ENCODE data around the gene TSPAN17. TPM values are rescaled to one million over a fixed set of nuclear protein-coding genes. Genes with fewer than 3 reads are reported as not detected.

Gene TSPAN17
- polyA plus RNA-seq, 2 of the 4 experiments (the other 2 are of a cell fraction), result 35.6 to 47.4 TPM

DNA sequence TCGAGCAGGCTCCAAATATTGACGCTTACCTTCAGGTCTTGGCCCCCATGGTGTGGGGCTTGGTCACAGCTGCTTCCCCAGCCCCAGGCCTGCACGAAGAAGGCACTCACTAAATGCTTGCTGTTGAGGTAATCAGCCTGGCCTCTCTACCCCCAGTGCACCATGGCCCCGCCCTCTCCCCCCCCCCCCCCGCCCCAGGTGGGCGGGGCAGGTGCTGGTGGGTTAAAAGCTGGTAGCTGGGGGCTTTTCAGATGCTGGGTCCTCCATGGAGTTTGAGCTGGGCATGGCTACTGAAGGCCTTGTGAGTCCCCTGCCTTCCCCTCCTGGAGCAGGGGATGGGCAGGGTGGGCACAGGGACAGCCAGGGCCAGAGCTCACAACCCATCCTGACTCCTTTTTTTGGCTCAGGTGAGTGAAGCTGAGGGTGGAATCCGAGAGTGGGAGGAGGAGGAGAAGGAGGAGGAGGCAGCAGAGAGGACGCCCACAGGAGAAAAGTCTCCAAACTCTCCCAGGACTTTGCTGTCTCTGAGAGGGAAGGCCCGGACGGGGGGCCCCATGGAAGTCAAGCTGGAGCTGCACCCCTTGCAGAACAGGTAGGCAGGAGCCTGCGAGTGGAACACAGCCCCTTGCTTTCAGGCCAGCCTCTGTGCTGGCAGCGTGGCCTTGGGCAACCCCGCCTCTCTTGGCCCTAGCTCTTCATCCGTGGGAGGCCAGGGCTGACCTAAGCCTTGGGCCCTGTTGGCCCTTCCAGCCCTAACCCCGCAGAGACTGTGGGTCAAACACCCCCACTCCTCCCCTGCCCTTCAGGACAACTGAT, 4.4 kb upstream of the TSPAN17 start:
- CTCF ChIA-PET, result interaction anchor here (1.6 kb wide), 1 partner anchor 227 kb away, joined by 5 read pairs; the partner anchor contains the start of gene CLTB
- Histone ChIP-seq H3K4me1 (peaks cover 6% of the 10 kb centered on the region; the same call in 2 of the 3 replicates), H3K4me3 (no peak overlapping the region), H3K27ac (no peak overlapping the region), H3K4me2 (no peak overlapping the region), H3K9me3 (no peaks in the 10 kb centered on the region)
- 66% methylated on average over 11 of the region's 15 CpGs for WGBS (ENCODE audit: missing lambda C conversion rate)
- ATAC-seq (no peak), DNase-seq (ENCODE audit: low read depth in 1 of 2, low spot score in 1 of 2) (no peak), FAIRE-seq (no peak)
- TF ChIP-seq FOSB (CRISPR knock-in tag; IDR thresholded peaks at IDR 0.05) (no peak), NR3C1 (IDR thresholded peaks at IDR 0.05) (no peak), HDAC2 (IDR thresholded peaks at IDR 0.05) (no peak), ZSCAN20 (CRISPR knock-in tag; IDR thresholded peaks at IDR 0.05) (no peak)
- TF ChIP-seq, protein P1, sequence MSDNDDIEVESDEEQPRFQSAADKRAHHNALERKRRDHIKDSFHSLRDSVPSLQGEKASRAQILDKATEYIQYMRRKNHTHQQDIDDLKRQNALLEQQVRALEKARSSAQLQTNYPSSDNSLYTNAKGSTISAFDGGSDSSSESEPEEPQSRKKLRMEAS (IDR thresholded peaks at IDR 0.05), result no peak
- TF ChIP-seq, protein P2, sequence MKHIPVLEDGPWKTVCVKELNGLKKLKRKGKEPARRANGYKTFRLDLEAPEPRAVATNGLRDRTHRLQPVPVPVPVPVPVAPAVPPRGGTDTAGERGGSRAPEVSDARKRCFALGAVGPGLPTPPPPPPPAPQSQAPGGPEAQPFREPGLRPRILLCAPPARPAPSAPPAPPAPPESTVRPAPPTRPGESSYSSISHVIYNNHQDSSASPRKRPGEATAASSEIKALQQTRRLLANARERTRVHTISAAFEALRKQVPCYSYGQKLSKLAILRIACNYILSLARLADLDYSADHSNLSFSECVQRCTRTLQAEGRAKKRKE (CRISPR knock-in tag; IDR thresholded peaks at IDR 0.05; ENCODE audit: low read depth), result no peak
- TF ChIP-seq, protein P3, sequence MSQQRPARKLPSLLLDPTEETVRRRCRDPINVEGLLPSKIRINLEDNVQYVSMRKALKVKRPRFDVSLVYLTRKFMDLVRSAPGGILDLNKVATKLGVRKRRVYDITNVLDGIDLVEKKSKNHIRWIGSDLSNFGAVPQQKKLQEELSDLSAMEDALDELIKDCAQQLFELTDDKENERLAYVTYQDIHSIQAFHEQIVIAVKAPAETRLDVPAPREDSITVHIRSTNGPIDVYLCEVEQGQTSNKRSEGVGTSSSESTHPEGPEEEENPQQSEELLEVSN (IDR thresholded peaks at IDR 0.05; ENCODE audit: borderline replicate concordance, low read depth), result no peak
- POLR2A ChIA-PET, result no interaction called here

DNA sequence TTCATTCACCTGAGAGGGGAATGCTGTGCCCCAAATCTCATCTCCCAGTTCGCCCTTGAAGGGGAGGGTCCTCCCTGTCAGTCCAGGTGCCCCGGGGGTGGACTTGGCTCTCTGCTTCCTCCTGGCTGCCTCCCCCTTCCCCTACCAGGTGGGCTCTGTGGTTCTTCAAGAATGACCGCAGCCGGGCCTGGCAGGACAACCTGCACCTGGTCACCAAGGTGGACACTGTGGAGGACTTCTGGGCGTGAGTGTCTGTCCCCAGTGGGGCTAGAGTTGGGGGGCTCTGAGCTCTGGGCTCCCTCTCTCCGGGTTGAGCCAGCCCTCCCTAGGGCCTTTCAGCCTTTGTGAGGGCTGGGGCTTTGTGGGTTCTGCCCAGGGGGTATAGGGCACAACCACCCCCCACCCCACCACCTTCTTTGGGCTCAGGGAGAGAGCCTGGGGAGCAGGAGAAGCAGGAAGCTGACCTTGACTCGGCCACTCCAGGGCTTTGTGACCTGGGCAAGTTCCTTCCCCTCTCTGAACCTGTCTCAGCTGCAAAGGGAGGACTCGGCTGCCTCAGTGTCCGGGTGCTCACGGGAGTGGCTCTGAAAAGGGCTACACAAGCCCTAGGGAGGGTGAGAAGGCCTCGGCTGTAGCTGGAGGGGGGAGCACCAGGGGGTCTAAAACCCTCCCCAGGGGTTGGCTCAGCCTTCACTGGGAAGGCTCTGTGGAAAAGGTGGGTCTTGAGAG, 3.6 kb upstream of the TSPAN17 start:
- H3K27ac ChIP-seq, result no peak overlapping the region
- ATAC-seq (no peak), FAIRE-seq (no peak), DNase-seq (ENCODE audit: low read depth in 1 of 2, low spot score in 1 of 2) (no peak)
- no peak overlapping the region for H3K4me3 ChIP-seq
- POLR2A ChIA-PET, result no interaction called here
- no peak for TF ChIP-seq TP53 (CRISPR knock-in tag; IDR thresholded peaks at IDR 0.05)
- no peak for TF ChIP-seq CEBPB (IDR thresholded peaks at IDR 0.05)
- TF ChIP-seq, protein P3 (IDR thresholded peaks at IDR 0.05; ENCODE audit: borderline replicate concordance, low read depth), result no peak
- TF ChIP-seq MAFK (IDR thresholded peaks at IDR 0.05; ENCODE audit: partially characterized antibody), result no peak
- TF ChIP-seq, protein P4, sequence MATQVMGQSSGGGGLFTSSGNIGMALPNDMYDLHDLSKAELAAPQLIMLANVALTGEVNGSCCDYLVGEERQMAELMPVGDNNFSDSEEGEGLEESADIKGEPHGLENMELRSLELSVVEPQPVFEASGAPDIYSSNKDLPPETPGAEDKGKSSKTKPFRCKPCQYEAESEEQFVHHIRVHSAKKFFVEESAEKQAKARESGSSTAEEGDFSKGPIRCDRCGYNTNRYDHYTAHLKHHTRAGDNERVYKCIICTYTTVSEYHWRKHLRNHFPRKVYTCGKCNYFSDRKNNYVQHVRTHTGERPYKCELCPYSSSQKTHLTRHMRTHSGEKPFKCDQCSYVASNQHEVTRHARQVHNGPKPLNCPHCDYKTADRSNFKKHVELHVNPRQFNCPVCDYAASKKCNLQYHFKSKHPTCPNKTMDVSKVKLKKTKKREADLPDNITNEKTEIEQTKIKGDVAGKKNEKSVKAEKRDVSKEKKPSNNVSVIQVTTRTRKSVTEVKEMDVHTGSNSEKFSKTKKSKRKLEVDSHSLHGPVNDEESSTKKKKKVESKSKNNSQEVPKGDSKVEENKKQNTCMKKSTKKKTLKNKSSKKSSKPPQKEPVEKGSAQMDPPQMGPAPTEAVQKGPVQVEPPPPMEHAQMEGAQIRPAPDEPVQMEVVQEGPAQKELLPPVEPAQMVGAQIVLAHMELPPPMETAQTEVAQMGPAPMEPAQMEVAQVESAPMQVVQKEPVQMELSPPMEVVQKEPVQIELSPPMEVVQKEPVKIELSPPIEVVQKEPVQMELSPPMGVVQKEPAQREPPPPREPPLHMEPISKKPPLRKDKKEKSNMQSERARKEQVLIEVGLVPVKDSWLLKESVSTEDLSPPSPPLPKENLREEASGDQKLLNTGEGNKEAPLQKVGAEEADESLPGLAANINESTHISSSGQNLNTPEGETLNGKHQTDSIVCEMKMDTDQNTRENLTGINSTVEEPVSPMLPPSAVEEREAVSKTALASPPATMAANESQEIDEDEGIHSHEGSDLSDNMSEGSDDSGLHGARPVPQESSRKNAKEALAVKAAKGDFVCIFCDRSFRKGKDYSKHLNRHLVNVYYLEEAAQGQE (IDR thresholded peaks at IDR 0.05), result no peak
- no peak for TF ChIP-seq SMC3 (IDR thresholded peaks at IDR 0.05)
- no peak for TF ChIP-seq FOSB (CRISPR knock-in tag; IDR thresholded peaks at IDR 0.05)
- no peak for TF ChIP-seq NR3C1 (IDR thresholded peaks at IDR 0.05)
- TF ChIP-seq SREBF2 (IDR thresholded peaks at IDR 0.05), result no peak
- no peaks in the 10 kb centered on the region for H3K9me3 ChIP-seq
- no peak overlapping the region for H3K4me2 ChIP-seq
- CTCF ChIA-PET, result interaction anchor here (1.6 kb wide), 1 partner anchor 227 kb away, joined by 5 read pairs; the partner anchor contains the start of gene CLTB
- peaks cover 13% of the 10 kb centered on the region for H3K4me1 ChIP-seq
- whole genome bisulfite sequencing (ENCODE audit: missing lambda C conversion rate), result 80% methylated on average over 11 of the region's 11 CpGs

DNA sequence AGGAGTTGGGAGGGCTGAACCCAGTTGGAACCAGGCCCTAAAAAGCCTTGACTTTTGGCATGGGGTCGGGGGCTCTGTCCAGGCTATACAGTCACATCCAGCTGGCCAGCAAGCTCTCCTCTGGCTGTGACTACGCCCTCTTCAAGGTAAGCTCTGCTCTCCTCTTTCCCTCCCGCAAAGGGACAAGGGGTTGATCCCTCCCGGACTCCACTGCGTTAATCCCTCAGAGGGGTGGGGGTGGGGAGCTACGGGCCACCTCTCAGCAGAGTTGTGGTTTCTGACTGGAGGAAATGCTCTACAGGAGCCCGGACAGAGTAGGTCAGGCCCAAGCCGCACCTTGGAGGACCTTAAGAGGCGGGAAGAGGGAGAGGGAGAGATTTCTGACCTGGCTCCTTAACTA, 3.0 kb upstream of the TSPAN17 start:
- H3K4me3 ChIP-seq, result no peak overlapping the region
- no peak overlapping the region for H3K4me2 ChIP-seq
- TF ChIP-seq, protein P5, sequence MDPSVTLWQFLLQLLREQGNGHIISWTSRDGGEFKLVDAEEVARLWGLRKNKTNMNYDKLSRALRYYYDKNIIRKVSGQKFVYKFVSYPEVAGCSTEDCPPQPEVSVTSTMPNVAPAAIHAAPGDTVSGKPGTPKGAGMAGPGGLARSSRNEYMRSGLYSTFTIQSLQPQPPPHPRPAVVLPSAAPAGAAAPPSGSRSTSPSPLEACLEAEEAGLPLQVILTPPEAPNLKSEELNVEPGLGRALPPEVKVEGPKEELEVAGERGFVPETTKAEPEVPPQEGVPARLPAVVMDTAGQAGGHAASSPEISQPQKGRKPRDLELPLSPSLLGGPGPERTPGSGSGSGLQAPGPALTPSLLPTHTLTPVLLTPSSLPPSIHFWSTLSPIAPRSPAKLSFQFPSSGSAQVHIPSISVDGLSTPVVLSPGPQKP (IDR thresholded peaks at IDR 0.05; ENCODE audit: low read depth, low read length), result no peak
- no peak for TF ChIP-seq KDM1A (IDR thresholded peaks at IDR 0.05; ENCODE audit: low read depth)
- TF ChIP-seq ZFP36 (IDR thresholded peaks at IDR 0.05; ENCODE audit: borderline replicate concordance, partially characterized antibody), result no peak
- no peak for TF ChIP-seq CHD2 (IDR thresholded peaks at IDR 0.05; ENCODE audit: low read length, partially characterized antibody)
- TF ChIP-seq SMC3 (IDR thresholded peaks at IDR 0.05), result no peak
- no peak for TF ChIP-seq RNF2 (IDR thresholded peaks at IDR 0.05; ENCODE audit: borderline replicate concordance, low read depth)
- ATAC-seq (no peak), FAIRE-seq (no peak), DNase-seq (ENCODE audit: low read depth in 1 of 2, low spot score in 1 of 2) (no peak)
- no peak overlapping the region for H3K27ac ChIP-seq
- WGBS (ENCODE audit: missing lambda C conversion rate), result 78% methylated on average over 9 of the region's 9 CpGs
- ChIA-PET CTCF (interaction anchor here (0.7 to 2.1 kb wide), 4 partner anchors 17 to 228 kb away, joined by 3 to 8 read pairs (median 4); partner anchors contain the start of gene CLTB), POLR2A (no interaction called here)
- peaks cover 14% of the 10 kb centered on the region for H3K4me1 ChIP-seq
- H3K9me3 ChIP-seq, result no peaks in the 10 kb centered on the region
